ENCODE measurements around the gene ZNF576.
"Not testable (repeated sequence)": the region's sequence is repeated elsewhere in the genome, so short reads cannot be mapped to it uniquely, and the experiment has no call there.

ZNF576 gene, protein sequence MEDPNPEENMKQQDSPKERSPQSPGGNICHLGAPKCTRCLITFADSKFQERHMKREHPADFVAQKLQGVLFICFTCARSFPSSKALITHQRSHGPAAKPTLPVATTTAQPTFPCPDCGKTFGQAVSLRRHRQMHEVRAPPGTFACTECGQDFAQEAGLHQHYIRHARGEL

DNA sequence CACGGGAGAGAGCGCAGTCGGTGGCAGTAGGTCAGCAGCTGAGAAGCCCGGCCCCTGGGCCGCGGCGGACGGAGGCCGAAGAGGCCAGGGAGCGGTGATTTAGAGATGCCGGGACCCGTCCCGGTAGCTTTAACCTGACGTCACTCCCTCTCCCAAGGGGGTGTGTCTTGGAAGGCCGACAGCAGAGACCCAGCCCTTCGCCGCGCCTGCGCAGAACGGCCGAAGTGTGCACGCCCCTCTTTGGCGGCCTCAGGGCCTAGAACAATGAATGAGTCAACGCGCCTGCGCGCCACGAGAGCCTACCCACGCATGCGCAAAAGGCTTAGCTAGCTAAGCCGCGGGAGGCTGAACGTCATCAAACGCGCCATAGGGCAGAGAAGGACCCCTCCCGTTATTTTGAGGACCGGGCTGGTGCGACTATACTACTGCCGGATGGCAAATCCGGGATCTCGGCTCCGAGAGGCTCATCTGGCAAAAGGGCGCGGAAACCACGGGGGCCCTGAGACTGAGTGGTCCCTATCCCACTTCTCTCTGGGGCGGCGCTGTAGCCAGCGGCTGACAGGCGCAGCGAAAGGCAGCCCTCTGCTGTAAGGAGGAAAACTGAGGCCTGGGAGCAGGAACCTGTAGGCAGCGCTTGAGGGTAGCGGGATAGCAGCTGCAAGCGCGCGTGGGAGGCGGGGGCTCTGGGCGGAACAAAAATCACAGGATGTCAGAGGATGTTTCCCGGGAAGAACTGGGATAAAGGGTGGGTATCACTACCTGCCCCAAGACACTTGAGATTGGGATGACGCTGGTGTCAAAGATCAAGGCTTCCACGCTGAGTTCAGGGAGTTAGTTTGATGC lies at the start of gene ZNF576, which contains the start of gene IRGQ:
Gene ZNF576, plus strand, starts transcription at position 597 of the 843 bp plus-strand sequence. CDS start 514 bp downstream, outside the sequence.
Gene IRGQ, minus strand, starts transcription at position 136 of the 843 bp plus-strand sequence. CDS start 796 bp downstream, outside the sequence.
- DNase-seq = peak; percentile 99

DNA sequence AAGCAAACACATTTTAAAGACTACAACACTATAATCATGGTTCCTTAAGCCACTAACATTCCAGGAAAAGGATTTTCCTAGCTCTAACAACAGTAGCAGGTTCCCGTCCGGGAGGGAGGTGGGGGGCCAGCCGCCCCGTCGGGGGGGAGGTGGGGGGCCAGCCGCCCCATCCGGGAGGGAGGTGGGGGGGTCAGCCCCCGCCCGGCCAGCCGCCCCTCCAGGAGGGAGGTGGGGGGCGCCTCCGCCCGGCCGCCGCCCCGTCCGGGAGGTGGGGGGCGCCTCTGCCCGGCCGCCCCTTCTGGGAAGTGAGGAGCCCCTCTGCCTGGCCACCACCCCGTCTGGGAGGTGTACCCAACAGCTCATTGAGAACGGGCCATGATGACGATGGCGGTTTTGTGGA lies 48.5 kb upstream of the ZNF576 start:
- not testable (repeated sequence) for DNase-seq

- DNase-seq = no peak
These were observed 47.7 kb upstream of the ZNF576 start for GRCh38 chr19:43548706-43549105.

- DNase-seq = no peak
These were observed 44.8 kb upstream of the ZNF576 start for GRCh38 chr19:43551399-43552197.

DNA sequence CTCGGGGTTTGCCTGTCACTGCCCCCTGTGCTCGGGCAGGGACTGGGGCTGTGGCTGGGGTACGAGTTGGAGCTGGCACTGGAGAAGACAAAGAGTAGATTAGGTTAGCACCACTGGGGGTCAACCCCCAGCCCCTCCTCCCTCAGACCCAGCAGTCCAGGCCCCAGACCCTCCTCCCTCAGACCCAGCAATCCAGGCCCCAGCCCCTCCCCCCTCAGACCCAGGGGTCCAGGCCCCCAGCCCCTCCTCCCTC lies 44.3 kb upstream of the ZNF576 start:
- DNase-seq = no peak

GRCh38 chr19:43552616-43553015 lies 43.8 kb upstream of the ZNF576 start:
- no peak for DNase-seq

- no peak for DNase-seq
These were observed 42.7 kb upstream of the ZNF576 start for GRCh38 chr19:43553656-43554055.

DNA sequence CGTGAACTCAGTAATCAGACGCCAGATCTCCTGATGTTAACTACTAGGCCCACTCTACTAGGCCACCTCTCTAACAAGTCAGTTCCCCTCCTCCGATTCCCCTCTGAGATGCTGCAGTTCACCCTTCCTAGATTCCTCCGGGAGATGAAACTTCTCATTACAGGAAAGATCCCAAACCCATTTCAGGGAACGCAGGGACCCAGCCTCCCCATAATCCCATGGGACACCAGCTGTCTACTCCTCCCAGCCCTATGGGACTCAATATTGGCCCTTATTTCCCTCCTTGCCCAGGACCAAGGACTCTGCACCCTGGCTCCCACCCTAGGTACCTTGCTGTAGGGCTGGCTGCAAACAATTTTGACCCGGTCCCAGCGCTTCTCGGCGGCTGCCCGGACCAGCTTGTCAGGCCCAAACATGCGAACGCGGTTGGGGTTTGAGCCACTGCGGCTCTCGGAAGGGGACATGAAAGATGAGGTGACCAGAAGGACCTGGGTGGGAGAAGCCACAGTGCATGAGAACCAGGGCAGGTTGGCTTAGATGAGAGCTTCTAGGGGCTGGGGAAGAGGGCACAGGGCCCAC lies 42.0 kb upstream of the ZNF576 start:
- no peak for DNase-seq

- peak; percentile 52 for DNase-seq
These were observed 41.1 kb upstream of the ZNF576 start for GRCh38 chr19:43555185-43555770.

GRCh38 chr19:43560687-43561086 lies 35.7 kb upstream of the ZNF576 start:
- no peak for DNase-seq

- no peak for DNase-seq
These were observed 35.0 kb upstream of the ZNF576 start for GRCh38 chr19:43561139-43561970.

DNA sequence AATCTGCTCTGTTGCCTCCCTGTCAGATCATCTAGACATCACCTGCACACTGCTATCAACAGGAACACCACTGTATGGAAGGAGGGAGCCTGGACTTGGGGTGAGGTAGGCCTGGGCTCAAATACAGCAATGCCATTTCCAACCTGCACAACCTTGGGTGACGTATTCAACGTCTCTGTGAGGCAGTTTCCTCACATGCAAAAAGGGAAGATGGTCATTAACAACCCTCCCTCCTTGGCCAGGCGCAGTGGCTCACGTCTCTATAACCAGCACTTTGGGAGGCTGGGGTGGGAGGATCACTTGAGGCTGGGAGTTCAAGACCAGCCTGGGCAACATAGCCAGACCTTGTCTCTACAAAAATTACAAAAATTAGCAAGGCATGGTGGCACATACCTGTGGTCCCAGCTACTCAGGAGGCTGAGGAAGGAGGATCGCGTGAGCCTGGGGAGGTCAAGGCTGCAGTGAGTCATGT lies 34.1 kb upstream of the ZNF576 start:
- DNase-seq = no peak

GRCh38 chr19:43562698-43563241 lies 33.6 kb upstream of the ZNF576 start:
- DNase-seq = peak; percentile 85

- no peak for DNase-seq
These were observed 32.5 kb upstream of the ZNF576 start for GRCh38 chr19:43563816-43564457.

GRCh38 chr19:43564800-43565199 lies 31.6 kb upstream of the ZNF576 start:
- no peak for DNase-seq

DNA sequence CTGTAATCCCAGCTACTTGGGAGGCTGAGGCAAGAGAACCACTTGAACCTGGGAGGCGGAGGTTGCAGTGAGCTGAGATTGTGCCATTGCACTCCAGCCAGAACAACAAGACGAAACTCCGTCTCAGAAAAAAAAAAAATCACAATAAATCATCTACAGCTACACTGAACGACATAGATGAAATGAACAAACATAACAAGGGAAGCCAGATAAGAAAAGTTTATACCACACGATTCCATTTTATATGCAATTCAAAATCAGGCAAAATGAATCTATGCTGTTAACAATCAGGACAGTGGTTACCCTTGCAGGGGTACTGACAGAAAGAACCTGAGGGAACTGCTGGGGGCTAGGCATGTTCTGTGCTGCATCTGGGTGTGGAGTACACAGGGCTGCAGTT lies 26.7 kb upstream of the ZNF576 start:
- no peak for DNase-seq

GRCh38 chr19:43570174-43570791 lies 26.1 kb upstream of the ZNF576 start:
- no peak for DNase-seq

- no peak for DNase-seq
These were observed 24.2 kb upstream of the ZNF576 start for GRCh38 chr19:43572171-43572588.

DNA sequence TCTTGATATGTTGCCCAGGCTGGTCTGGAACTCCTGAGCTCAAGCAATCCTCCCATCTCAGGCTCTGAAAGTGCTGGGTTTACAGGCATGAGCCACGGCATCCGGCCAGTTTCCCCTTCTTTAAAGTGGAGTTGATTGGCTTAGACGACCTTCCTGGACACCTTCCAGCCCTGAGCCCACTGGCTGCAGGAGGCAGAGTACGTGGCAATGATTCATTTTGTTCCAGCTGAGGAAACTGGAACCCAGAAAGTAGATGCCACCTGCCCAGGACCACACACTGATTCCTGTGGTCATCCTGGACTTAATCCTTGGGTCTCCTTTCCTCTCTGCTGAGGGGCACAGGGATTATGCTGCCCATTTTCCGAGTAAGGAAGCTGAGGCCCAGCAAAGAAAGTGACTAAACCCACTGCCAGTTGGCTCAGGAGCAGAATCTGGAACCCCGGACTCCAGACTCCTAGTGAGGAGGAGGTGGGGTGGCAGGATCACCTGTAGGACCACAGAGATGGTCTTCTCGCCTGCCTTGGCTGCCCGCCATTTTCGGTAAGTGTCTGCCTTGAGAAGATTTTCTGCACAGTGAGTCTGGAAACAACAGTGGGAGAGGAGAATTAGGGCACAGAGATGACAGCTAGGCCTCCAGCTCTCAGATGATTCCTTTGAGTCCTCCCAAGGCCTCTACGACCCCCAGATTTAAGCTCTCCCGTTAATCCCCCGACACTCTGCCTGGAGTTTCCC lies 21.8 kb upstream of the ZNF576 start:
- no peak for DNase-seq
